ENCODE measurements around the gene ORAI3. TPM values are rescaled to one million over a fixed set of nuclear protein-coding genes. Genes with fewer than 3 reads are reported as not detected.

Gene ORAI3
- total and polyA plus RNA-seq, 2 of the 13 experiments (the other 11 are each of a cell fraction or from before 2014, with no cell fraction given): 11.4 to 32.0 TPM

GRCh38 chr16:30956601-30957455 is 8.0 kb downstream of the ORAI3 start (continued):
- TF ChIP-seq ZFP41 (CRISPR knock-in tag; IDR thresholded peaks at IDR 0.05; ENCODE audit: borderline replicate concordance): no peak
- no peak for TF ChIP-seq ATF4 (CRISPR knock-in tag; IDR thresholded peaks at IDR 0.05)
- no peak for TF ChIP-seq ZNF432 (CRISPR knock-in tag; IDR thresholded peaks at IDR 0.05; ENCODE audit: borderline replicate concordance)
- no peak for TF ChIP-seq ZNF382 (CRISPR knock-in tag; IDR thresholded peaks at IDR 0.05; ENCODE audit: borderline replicate concordance)
- no peak for TF ChIP-seq ZNF260 (CRISPR knock-in tag; IDR thresholded peaks at IDR 0.05; ENCODE audit: borderline replicate concordance, low read depth)
- TF ChIP-seq KLF11 (CRISPR knock-in tag; IDR thresholded peaks at IDR 0.05): peak; percentile 37; the same call in 1 of the 2 replicates
- no peak for TF ChIP-seq RFX5 (IDR thresholded peaks at IDR 0.05; ENCODE audit: low read depth, low read length)
- no peak for TF ChIP-seq GABPB1 (CRISPR knock-in tag; IDR thresholded peaks at IDR 0.05)
- TF ChIP-seq ZSCAN22 (CRISPR knock-in tag; IDR thresholded peaks at IDR 0.05): no peak
- TF ChIP-seq PRDM4 (CRISPR knock-in tag; IDR thresholded peaks at IDR 0.05; ENCODE audit: borderline replicate concordance): no peak
- TF ChIP-seq BRCA1 (CRISPR knock-in tag; IDR thresholded peaks at IDR 0.05): peak; percentile 73; the same call in 1 of the 2 replicates
- TF ChIP-seq ZBTB49 (CRISPR knock-in tag; IDR thresholded peaks at IDR 0.05; ENCODE audit: borderline replicate concordance): no peak
- no peak for TF ChIP-seq TCF12 (IDR thresholded peaks at IDR 0.05)
- TF ChIP-seq TCF12 (CRISPR knock-in tag; IDR thresholded peaks at IDR 0.05): no peak
- TF ChIP-seq YEATS4 (CRISPR knock-in tag; IDR thresholded peaks at IDR 0.05; ENCODE audit: borderline replicate concordance): 0 out of 2 replicates have a peak, but pooled peaks have one; percentile 38
- peak; percentile 19; the same call in 1 of the 2 replicates for TF ChIP-seq NKX3-1 (CRISPR knock-in tag; IDR thresholded peaks at IDR 0.05)
- TF ChIP-seq HDAC6 (IDR thresholded peaks at IDR 0.05; ENCODE audit: low read depth, low read length): no peak
- TF ChIP-seq ZNF770 (CRISPR knock-in tag; IDR thresholded peaks at IDR 0.05): no peak; the same call in 1 of the 2 replicates
- TF ChIP-seq MIXL1 (CRISPR knock-in tag; IDR thresholded peaks at IDR 0.05): 0 out of 2 replicates have a peak, but pooled peaks have one; percentile 14
- TF ChIP-seq NCOA5 (CRISPR knock-in tag; IDR thresholded peaks at IDR 0.05): no peak
- TF ChIP-seq ZNF530 (CRISPR knock-in tag; IDR thresholded peaks at IDR 0.05; ENCODE audit: low read depth): no peak
